Activated CD4-positive, CD25-positive, alpha-beta regulatory T cell (primary cell): ENCODE measurements around the gene ADNP.

Source experiments
- DNase-seq, 4 experiments: peaks; one replicate each; lab custom pipeline; 2025; lab: John Stamatoyannopoulos, UW

ADNP gene

GRCh38 chr20:50850721-50851286 is 80.4 kb downstream of the ADNP start:
- DNase-seq = no peak

GRCh38 chr20:50848846-50849673 is 82.2 kb downstream of the ADNP start:
- DNase-seq = no peak

- DNase-seq = no peak
Measured at GRCh38 chr20:50848341-50848808, 82.9 kb downstream of the ADNP start.

- DNase-seq = no peak
Measured at GRCh38 chr20:50845566-50846215, 85.5 kb downstream of the ADNP start.

GRCh38 chr20:50844430-50845100 is 86.7 kb downstream of the ADNP start:
- no peak for DNase-seq

- DNase-seq = no peak
Measured at GRCh38 chr20:50843331-50844276, 87.6 kb downstream of the ADNP start.

GRCh38 chr20:50842821-50843220 is 88.4 kb downstream of the ADNP start:
- no peak for DNase-seq
